ENCODE results near the gene IFIT1.
"Not testable (repeated sequence)": the region's sequence is repeated elsewhere in the genome, so short reads cannot be mapped to it uniquely, and the experiment has no call there.

Gene IFIT1, protein sequence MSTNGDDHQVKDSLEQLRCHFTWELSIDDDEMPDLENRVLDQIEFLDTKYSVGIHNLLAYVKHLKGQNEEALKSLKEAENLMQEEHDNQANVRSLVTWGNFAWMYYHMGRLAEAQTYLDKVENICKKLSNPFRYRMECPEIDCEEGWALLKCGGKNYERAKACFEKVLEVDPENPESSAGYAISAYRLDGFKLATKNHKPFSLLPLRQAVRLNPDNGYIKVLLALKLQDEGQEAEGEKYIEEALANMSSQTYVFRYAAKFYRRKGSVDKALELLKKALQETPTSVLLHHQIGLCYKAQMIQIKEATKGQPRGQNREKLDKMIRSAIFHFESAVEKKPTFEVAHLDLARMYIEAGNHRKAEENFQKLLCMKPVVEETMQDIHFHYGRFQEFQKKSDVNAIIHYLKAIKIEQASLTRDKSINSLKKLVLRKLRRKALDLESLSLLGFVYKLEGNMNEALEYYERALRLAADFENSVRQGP

GRCh38 chr10:89391907-89392756 lies at the start of gene IFIT1:
IFIT1 (plus strand) TSS chr10:89392623; CDS start chr10:89392713, 90 bp downstream.
- TF ChIP-seq Cebpa-rat (IDR thresholded peaks at IDR 0.05), result no peak
- Histone ChIP-seq H3K27ac (peak within 1 kb of the TSS; percentile 69), H3K36me3 (no peaks in the 10 kb centered on the region), H4K20me1 (no peaks in the 10 kb centered on the region), H3K4me3 (peak within 1 kb of the TSS; percentile 64), H3K4me2 (peak within 1 kb of the TSS; percentile 91), H3K27me3 (no peaks in the 10 kb centered on the region), H3K4me1 (peaks cover 35% of the 10 kb centered on the region), H3K9me3 (no peaks in the 10 kb centered on the region), H3K9ac (peak within 1 kb of the TSS; percentile 42)

- H3K36me3 ChIP-seq, result peaks cover 30% of the 10 kb centered on the region
- no peak for TF ChIP-seq Cebpa-rat (IDR thresholded peaks at IDR 0.05)
- H3K4me3 ChIP-seq, result no peak overlapping the region
- no peak overlapping the region for H3K27ac ChIP-seq
- H4K20me1 ChIP-seq, result no peaks in the 10 kb centered on the region
- H3K4me1 ChIP-seq, result peaks cover 20% of the 10 kb centered on the region
- no peak overlapping the region for H3K9ac ChIP-seq
- no peak overlapping the region for H3K4me2 ChIP-seq
- H3K27me3 ChIP-seq, result no peaks in the 10 kb centered on the region
- peaks cover 8% of the 10 kb centered on the region; the same call in 1 of the 2 replicates for H3K9me3 ChIP-seq
Observed at GRCh38 chr10:89343089-89343767, 49.2 kb upstream of the IFIT1 start.

- Histone ChIP-seq H4K20me1 (no peaks in the 10 kb centered on the region), H3K27me3 (no peaks in the 10 kb centered on the region), H3K36me3 (peaks cover 20% of the 10 kb centered on the region), H3K27ac (no peak overlapping the region), H3K4me1 (peaks cover 29% of the 10 kb centered on the region), H3K4me2 (no peak overlapping the region), H3K9me3 (peaks cover 4% of the 10 kb centered on the region; the same call in 1 of the 2 replicates), H3K4me3 (no peak overlapping the region), H3K9ac (no peak overlapping the region)
- no peak for TF ChIP-seq Cebpa-rat (IDR thresholded peaks at IDR 0.05)
Observed at GRCh38 chr10:89344156-89344555, 48.3 kb upstream of the IFIT1 start.

DNA sequence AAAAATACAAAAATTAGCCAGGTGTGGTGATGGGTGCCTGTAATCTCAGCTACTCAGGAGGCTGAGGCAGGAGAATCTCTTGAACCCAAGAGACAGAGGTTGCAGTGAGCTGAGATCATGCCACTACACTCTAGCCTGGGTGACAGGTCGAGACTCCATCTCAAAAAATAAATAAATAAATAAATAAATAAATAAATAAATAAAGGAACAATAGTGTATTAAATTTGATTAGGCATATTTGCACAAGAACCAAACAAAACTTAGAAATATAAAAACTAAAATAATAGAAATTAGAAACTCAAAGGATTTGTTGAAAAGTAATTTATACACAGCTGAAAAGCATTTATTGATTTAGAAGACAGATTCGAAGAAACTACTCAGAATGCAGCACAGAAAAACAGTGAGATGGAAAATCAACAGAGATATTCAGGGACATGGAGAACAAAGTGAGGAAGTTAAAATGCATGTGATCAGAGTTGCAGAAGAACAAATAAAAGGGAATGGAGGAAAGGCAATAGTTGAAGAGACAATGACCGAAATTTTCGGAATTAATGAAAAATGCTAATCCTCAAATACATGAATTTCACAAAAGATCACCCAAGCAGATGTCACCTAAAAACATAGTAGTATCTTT lies 46.9 kb upstream of the IFIT1 start:
- H3K27ac ChIP-seq, result no peak overlapping the region
- H4K20me1 ChIP-seq, result no peaks in the 10 kb centered on the region
- no peak overlapping the region for H3K4me3 ChIP-seq

DNA sequence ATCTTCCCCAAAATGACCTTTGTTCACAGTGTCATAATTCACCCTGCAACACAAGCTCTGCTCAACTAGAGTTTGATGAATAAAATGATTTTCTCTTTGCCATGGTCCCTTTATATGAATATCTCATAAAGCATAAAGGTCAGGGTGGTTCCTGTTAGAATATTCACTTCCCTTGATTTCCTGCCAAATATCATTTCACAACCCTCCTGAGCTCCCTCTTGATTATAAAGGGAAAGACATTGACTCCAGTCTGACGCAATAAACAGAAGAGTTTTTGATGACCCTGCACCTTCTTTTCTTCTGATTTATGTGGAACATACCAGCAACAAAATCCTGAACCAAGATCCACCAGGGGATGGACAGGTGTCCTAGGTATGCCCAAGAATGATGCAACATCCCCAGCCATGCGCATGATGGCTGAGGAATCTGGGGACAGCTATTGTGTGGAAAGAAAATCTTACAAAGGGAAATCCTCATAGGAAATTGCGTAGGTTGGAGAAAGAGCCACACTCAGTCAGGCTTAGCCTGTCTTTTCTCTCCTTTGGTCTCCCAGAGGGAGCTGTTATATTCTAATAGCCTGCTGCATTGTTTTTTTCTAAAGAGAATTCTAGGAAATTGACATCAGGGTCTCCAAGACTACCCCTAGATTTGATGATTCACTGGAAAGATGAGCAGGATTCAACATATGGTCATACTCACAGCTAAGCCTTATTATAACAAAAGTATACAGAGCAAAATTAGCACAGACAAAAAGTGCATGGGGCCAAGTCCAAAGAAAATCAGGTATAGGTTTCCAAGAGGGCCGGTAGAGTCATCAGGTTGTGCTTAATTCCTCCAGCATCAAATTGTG lies 45.8 kb upstream of the IFIT1 start:
- TF ChIP-seq Cebpa-rat (IDR thresholded peaks at IDR 0.05), result peak; percentile 61; the same call in 1 of the 2 replicates
- no peak overlapping the region for H3K27ac ChIP-seq
- H3K4me2 ChIP-seq, result peak overlapping the region; percentile 81
- H4K20me1 ChIP-seq, result no peaks in the 10 kb centered on the region
- no peaks in the 10 kb centered on the region for H3K9me3 ChIP-seq
- H3K9ac ChIP-seq, result no peak overlapping the region
- no peaks in the 10 kb centered on the region for H3K27me3 ChIP-seq
- no peaks in the 10 kb centered on the region for H3K36me3 ChIP-seq
- H3K4me1 ChIP-seq, result peaks cover 39% of the 10 kb centered on the region
- H3K4me3 ChIP-seq, result no peak overlapping the region

More for the DNA sequence above, 46.9 kb upstream of the IFIT1 start:
- Histone ChIP-seq H3K4me2 (no peak overlapping the region), H3K36me3 (peaks cover 7% of the 10 kb centered on the region), H3K27me3 (no peaks in the 10 kb centered on the region), H3K9me3 (no peaks in the 10 kb centered on the region), H3K9ac (no peak overlapping the region), H3K4me1 (peaks cover 30% of the 10 kb centered on the region)
- no peak for TF ChIP-seq Cebpa-rat (IDR thresholded peaks at IDR 0.05)

DNA sequence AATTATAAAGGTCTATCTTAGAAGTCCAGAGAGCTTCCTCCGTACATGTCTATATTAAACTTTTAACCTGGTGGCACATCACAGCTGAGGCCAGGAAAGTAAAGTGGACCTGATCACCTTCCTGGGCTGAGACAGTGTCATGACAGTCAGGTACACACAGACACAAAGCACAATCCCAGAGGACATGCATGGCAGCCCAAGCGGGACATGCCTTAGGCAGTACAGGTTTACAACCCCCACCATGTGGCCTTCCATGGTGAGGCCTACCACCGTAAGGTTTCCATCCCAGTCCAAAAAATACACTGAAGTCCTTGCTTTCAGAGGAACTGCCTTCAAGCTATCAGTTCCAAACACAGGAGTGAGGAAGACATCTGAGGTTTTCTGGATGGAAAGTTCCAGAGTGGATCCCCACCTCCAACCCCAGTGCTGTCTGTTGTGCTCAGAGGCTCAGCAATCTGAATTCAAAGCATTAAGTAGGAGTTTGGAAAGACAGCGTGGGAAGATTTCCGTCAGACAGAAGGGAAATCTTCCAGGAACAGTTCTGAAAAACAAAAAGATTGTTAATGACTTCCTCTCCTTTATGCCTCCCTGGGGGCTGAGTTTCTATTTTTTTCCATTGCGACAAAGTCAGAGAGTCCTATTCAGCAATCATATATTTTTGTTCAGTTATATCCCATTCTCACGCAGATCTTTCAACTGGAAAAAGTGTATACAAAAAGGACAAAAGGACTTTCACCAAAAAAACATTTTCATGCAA lies 44.5 kb upstream of the IFIT1 start:
- peak overlapping the region; percentile 45; the same call in 1 of the 2 replicates for H3K27ac ChIP-seq
- H3K9ac ChIP-seq, result 0 out of 2 replicates have a peak overlapping the region, but pooled peaks have one; percentile 25
- H4K20me1 ChIP-seq, result no peaks in the 10 kb centered on the region
- peaks cover 1% of the 10 kb centered on the region; the same call in 1 of the 2 replicates for H3K9me3 ChIP-seq
- no peak for TF ChIP-seq Cebpa-rat (IDR thresholded peaks at IDR 0.05)
- H3K4me2 ChIP-seq, result peak overlapping the region; percentile 81
- H3K4me3 ChIP-seq, result no peak overlapping the region
- no peaks in the 10 kb centered on the region for H3K27me3 ChIP-seq
- H3K36me3 ChIP-seq, result no peaks in the 10 kb centered on the region
- H3K4me1 ChIP-seq, result peaks cover 39% of the 10 kb centered on the region

DNA sequence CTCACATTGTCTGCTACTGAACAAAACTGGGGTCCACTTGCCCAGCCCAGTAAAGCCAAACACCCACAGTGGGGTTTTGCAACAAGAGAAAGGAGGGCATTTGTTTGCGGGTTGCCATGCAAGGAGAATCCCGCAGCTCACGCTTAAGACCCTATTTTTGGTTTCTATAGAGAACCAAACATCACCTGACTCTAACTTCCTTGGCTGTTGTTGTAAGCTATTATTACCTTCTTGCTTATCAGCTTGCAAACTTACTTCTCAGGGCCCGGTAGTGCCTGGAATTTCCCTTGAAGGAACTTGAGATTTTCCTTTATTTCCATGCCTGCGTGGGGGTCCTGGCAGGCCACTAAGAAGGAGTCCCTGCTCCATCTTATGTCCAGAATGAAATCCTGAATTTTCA lies 43.9 kb upstream of the IFIT1 start:
- no peaks in the 10 kb centered on the region for H4K20me1 ChIP-seq
- H3K27me3 ChIP-seq, result no peaks in the 10 kb centered on the region
- no peak overlapping the region for H3K27ac ChIP-seq
- H3K4me1 ChIP-seq, result peaks cover 39% of the 10 kb centered on the region
- H3K36me3 ChIP-seq, result no peaks in the 10 kb centered on the region
- no peak overlapping the region for H3K4me3 ChIP-seq
- peak overlapping the region; percentile 81 for H3K4me2 ChIP-seq
- 0 out of 2 replicates have a peak overlapping the region, but pooled peaks have one; percentile 25 for H3K9ac ChIP-seq
- TF ChIP-seq Cebpa-rat (IDR thresholded peaks at IDR 0.05), result no peak
- H3K9me3 ChIP-seq, result peaks cover 7% of the 10 kb centered on the region

GRCh38 chr10:89348975-89349374 lies 43.4 kb upstream of the IFIT1 start:
- Histone ChIP-seq H3K4me2 (peak overlapping the region; percentile 81), H3K27ac (no peak overlapping the region), H3K4me3 (no peak overlapping the region), H3K36me3 (no peaks in the 10 kb centered on the region), H3K9ac (no peak overlapping the region), H3K4me1 (peaks cover 39% of the 10 kb centered on the region), H3K27me3 (no peaks in the 10 kb centered on the region), H3K9me3 (peaks cover 9% of the 10 kb centered on the region), H4K20me1 (no peaks in the 10 kb centered on the region)
- TF ChIP-seq Cebpa-rat (IDR thresholded peaks at IDR 0.05), result no peak

DNA sequence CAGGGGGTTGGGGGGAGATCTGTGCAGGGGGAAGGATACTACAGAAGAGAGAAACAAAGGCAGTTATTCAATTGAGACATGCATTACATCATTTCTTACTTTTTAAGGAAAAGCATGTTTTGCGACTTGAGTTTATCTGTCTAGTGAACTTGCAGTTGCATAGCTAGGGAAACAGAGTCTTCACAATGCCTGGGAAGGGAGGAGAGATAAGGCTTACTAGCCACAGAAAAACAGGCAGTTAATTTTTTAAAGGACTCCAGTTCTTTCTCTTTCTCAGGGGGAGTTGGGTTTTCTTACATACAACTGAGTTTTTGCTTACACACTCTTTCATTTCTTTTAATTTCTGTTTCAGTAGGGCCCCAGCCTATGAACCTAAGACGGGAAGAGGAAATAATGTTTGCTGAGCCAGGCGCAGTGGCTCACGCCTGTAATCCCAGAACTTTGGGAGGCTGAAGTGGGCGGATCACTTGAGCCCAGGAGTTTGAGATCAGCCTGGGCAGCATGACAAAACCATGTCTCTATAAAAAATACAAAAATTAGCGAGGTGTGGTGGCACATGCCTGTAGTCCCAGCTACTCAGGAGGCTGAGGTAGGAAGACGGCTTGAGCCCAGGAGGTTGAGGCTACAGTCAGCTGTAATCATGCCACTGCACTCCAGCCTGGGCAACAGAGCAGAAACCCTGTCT lies 41.6 kb upstream of the IFIT1 start:
- not testable (repeated sequence) for H3K27me3 ChIP-seq, H3K4me3 ChIP-seq, H3K4me2 ChIP-seq, H3K27ac ChIP-seq, H3K9ac ChIP-seq, H4K20me1 ChIP-seq, H3K36me3 ChIP-seq, H3K9me3 ChIP-seq
- H3K4me1 ChIP-seq, result peaks cover 39% of the 10 kb centered on the region

All from BLaER1 (cell line).